ENCODE results near the gene TIAL1. TPM values are rescaled to one million over a fixed set of nuclear protein-coding genes. Genes with fewer than 3 reads are reported as not detected.

TIAL1 gene
- total RNA-seq, 1 experiment from 2014 or later: 46.6 TPM

DNA sequence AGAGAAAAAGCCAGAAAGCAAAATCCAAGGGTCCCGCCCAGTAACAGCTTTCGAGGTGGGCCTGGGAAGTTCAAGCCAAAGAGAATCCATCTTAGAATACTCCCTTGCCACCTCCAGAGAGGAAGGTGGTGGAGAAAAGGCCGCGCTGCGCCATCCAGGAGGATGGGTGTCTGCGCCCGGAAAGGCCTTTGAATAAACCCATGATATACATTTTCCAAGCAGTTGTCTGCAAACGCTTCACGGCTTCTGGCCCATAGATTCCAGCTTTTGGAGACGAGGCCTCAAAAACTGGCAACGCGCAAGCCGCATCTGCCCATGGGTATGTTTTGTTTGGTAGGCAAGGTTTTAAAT is 72.1 kb downstream of the TIAL1 start:
- DNase-seq (no peak), ATAC-seq (no peak)
- no peaks in the 10 kb centered on the region for H3F3A ChIP-seq (ENCODE audit: low read length, unreplicated experiment)
- H4K20me1 ChIP-seq (ENCODE audit: low read length): no peaks in the 10 kb centered on the region
- no peaks in the 10 kb centered on the region for H3K9me2 ChIP-seq (replicated peaks; ENCODE audit: low read length)
- no peak overlapping the region for H2AFZ ChIP-seq (ENCODE audit: low read length)
- peaks cover 10% of the 10 kb centered on the region; the same call in 1 of the 2 replicates for H3K4me1 ChIP-seq (ENCODE audit: insufficient read depth, low read length)
- no peaks in the 10 kb centered on the region for H3K9me3 ChIP-seq (ENCODE audit: low read length)
- no peak overlapping the region for H3K27ac ChIP-seq (ENCODE audit: low read length)
- intact Hi-C loops (cut with micrococcal nuclease): no loop called here
- H3K4me2 ChIP-seq (ENCODE audit: low read length): no peak overlapping the region
- no TSS peak for BruUV-seq (replicated peaks)
- H3K79me2 ChIP-seq (ENCODE audit: low read length): peaks cover 14% of the 10 kb centered on the region; the same call in 1 of the 2 replicates
- CTCF ChIA-PET: no interaction called here
- H3K27me3 ChIP-seq (ENCODE audit: low read length): no peaks in the 10 kb centered on the region
- H3K4me3 ChIP-seq (ENCODE audit: low read length): no peak overlapping the region
- TF ChIP-seq, protein P1, sequence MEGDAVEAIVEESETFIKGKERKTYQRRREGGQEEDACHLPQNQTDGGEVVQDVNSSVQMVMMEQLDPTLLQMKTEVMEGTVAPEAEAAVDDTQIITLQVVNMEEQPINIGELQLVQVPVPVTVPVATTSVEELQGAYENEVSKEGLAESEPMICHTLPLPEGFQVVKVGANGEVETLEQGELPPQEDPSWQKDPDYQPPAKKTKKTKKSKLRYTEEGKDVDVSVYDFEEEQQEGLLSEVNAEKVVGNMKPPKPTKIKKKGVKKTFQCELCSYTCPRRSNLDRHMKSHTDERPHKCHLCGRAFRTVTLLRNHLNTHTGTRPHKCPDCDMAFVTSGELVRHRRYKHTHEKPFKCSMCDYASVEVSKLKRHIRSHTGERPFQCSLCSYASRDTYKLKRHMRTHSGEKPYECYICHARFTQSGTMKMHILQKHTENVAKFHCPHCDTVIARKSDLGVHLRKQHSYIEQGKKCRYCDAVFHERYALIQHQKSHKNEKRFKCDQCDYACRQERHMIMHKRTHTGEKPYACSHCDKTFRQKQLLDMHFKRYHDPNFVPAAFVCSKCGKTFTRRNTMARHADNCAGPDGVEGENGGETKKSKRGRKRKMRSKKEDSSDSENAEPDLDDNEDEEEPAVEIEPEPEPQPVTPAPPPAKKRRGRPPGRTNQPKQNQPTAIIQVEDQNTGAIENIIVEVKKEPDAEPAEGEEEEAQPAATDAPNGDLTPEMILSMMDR (conservative IDR thresholded peaks at IDR 0.05; ENCODE audit: low read depth, low read length): no peak
- no peak for TF ChIP-seq EZH2phosphoT487 (IDR thresholded peaks at IDR 0.05; ENCODE audit: borderline replicate concordance, low read length)
- no peak for TF ChIP-seq EZH2 (IDR thresholded peaks at IDR 0.05; ENCODE audit: low read length, unreplicated experiment)
- POLR2A ChIA-PET (ENCODE audit: unreplicated experiment): no interaction called here
- H3K9ac ChIP-seq (ENCODE audit: low read length): no peak overlapping the region
- H3K36me3 ChIP-seq (ENCODE audit: low read depth, low read length): no peaks in the 10 kb centered on the region

- ATAC-seq: no peak
- Histone ChIP-seq H3K27ac (ENCODE audit: low read length) (no peak overlapping the region), H3K79me2 (ENCODE audit: low read length) (peaks cover 11% of the 10 kb centered on the region; the same call in 1 of the 2 replicates), H3F3A (ENCODE audit: low read length, unreplicated experiment) (no peaks in the 10 kb centered on the region), H3K4me1 (ENCODE audit: insufficient read depth, low read length) (peaks cover 10% of the 10 kb centered on the region; the same call in 1 of the 2 replicates), H4K20me1 (ENCODE audit: low read length) (no peaks in the 10 kb centered on the region), H3K4me2 (ENCODE audit: low read length) (no peak overlapping the region), H3K9me3 (ENCODE audit: low read length) (no peaks in the 10 kb centered on the region), H3K36me3 (ENCODE audit: low read depth, low read length) (no peaks in the 10 kb centered on the region), H3K27me3 (ENCODE audit: low read length) (no peaks in the 10 kb centered on the region), H3K9me2 (replicated peaks; ENCODE audit: low read length) (no peaks in the 10 kb centered on the region), H3K9ac (ENCODE audit: low read length) (no peak overlapping the region), H3K4me3 (ENCODE audit: low read length) (no peak overlapping the region), H2AFZ (ENCODE audit: low read length) (no peak overlapping the region)
- no TSS peak for BruUV-seq (replicated peaks)
- CTCF ChIA-PET: no interaction called here
- intact Hi-C loops (cut with micrococcal nuclease): no loop called here
- POLR2A ChIA-PET (ENCODE audit: unreplicated experiment): no interaction called here
- DNase-seq: no peak
- TF ChIP-seq, protein P1 (conservative IDR thresholded peaks at IDR 0.05; ENCODE audit: low read depth, low read length): no peak
- TF ChIP-seq EZH2phosphoT487 (IDR thresholded peaks at IDR 0.05; ENCODE audit: borderline replicate concordance, low read length) (no peak), EZH2 (IDR thresholded peaks at IDR 0.05; ENCODE audit: low read length, unreplicated experiment) (no peak)
These were observed 72.7 kb downstream of the TIAL1 start for GRCh38 chr10:119523895-119524719.

Other genes starting within 250 kb of the TIAL1 start
- gene RGS10, start 54.2 kb downstream of the TIAL1 start, total RNA-seq (2014; rRNA removed): 22.0 and 27.6 TPM in 2 replicates
- 47.1 and 47.6 TPM in 2 replicates for gene BAG3, start 54.4 kb upstream of the TIAL1 start, total RNA-seq (2014; rRNA removed)
- gene INPP5F, start 129.1 kb upstream of the TIAL1 start, total RNA-seq (2014; rRNA removed): 8.1 and 8.2 TPM in 2 replicates